Skeletal muscle satellite cell (primary cell): ENCODE data around the gene PPP1R14C.
"Not testable (repeated sequence)": the region's sequence is repeated elsewhere in the genome, so short reads cannot be mapped to it uniquely, and the experiment has no call there.

Source experiments
- H3K27me3 ChIP-seq: 2 replicates; pipeline ENCODE4 v1.7.0; 2013; ENCODE audit warnings: low read length; ENCODE audit not compliant: control insufficient read depth, insufficient read depth
- H3K36me3 ChIP-seq: 2 replicates; pipeline ENCODE4 v1.7.0; 2013; ENCODE audit warnings: mild to moderate bottlenecking, control low read depth, low read length; ENCODE audit not compliant: insufficient read depth
- H3K4me1 ChIP-seq: 2 replicates; pipeline ENCODE4 v1.7.0; 2013; ENCODE audit warnings: low read length; ENCODE audit not compliant: control insufficient read depth, insufficient read depth
- H3K4me2 ChIP-seq: 2 replicates; pipeline ENCODE4 v1.7.0; 2013; ENCODE audit warnings: mild to moderate bottlenecking, low read length
- H3K4me3 ChIP-seq: 2 replicates; pipeline ENCODE4 v1.7.0; 2013; ENCODE audit warnings: low read length
- H3K9ac ChIP-seq: 2 replicates; pipeline ENCODE4 v1.7.0; 2013; ENCODE audit warnings: mild to moderate bottlenecking, low read depth, low read length, moderate library complexity
- H3K9me3 ChIP-seq: replicated peaks from 2 replicates; pipeline ENCODE4 v1.7.0; 2013; ENCODE audit warnings: mild to moderate bottlenecking, control low read depth, low read length

The PPP1R14C gene

DNA sequence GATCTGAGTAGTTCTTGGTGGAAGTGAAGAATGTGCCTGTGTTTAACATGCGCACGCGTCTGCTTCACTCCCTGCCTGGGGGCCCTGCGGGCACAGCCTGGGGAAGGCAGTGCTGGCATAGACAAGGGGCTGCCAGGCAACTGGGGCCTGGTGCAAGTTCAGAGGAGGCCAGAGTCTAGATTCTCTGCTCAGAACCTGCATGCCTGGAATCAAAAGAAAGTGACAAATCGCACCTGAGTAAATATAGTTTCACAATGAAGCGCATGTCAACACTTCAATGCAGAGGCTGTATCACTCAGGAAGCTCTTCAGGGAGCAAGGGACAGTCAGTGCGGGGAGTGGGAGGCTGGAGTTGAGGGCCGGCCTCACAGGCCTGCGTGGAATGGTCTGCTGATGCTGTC, 24.2 kb upstream of the PPP1R14C start:
- H3K4me2 ChIP-seq = no peak overlapping the region

DNA sequence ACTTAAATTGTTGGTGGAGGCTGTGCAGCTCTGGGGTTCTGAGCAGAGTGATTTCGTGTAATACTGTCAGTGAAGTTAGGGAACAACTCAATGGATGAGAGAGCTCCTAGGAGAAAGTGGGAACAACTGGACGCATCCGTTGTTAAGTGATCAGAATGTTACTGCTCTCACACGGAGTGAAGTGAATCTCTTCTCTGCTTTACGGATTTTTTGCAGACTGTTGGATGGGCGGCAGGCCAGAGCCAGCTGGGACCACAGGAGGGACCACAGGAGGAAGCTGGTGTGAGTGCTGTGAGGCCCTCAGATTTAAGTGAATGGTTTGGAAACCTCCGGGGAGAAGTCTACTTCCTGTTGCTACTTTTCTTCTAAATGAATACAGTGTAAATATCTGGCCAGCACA, 23.7 kb upstream of the PPP1R14C start:
- H3K9ac ChIP-seq = no peak overlapping the region
- no peaks in the 10 kb centered on the region for H3K9me3 ChIP-seq
- H3K27me3 ChIP-seq = no peaks in the 10 kb centered on the region
- no peaks in the 10 kb centered on the region for H3K4me1 ChIP-seq
- no peak overlapping the region for H3K4me3 ChIP-seq
- H3K4me2 ChIP-seq = no peak overlapping the region
- no peaks in the 10 kb centered on the region for H3K36me3 ChIP-seq

More for the DNA sequence above, 24.2 kb upstream of the PPP1R14C start:
- H3K9me3 ChIP-seq = no peaks in the 10 kb centered on the region
- H3K9ac ChIP-seq = no peak overlapping the region
- H3K36me3 ChIP-seq = no peaks in the 10 kb centered on the region
- no peak overlapping the region for H3K4me3 ChIP-seq
- H3K4me1 ChIP-seq = no peaks in the 10 kb centered on the region
- H3K27me3 ChIP-seq = no peaks in the 10 kb centered on the region

DNA sequence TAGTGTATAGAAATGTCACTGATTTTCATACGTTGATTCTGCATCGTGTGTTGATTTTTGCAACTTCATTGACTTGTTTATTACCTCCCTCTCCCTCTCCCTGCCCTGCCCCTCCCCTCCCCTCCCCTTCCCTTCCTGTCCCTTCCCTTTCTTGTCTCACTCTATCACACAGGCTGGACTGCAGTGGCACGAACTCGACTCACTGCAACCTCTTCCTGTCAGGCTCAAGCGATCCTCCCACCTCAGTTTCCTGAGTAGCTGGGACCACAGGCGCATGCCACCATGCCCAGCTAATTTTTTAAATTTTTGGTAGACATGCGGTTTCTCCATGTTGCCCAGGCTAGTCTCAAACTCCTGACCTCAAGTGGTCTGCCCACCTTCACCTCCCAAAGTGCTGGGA, 19.2 kb upstream of the PPP1R14C start:
- Histone ChIP-seq H3K4me1 (no peaks in the 10 kb centered on the region), H3K27me3 (peaks cover 19% of the 10 kb centered on the region), H3K4me3 (no peak overlapping the region), H3K4me2 (no peak overlapping the region), H3K9me3 (no peaks in the 10 kb centered on the region), H3K36me3 (no peaks in the 10 kb centered on the region), H3K9ac (no peak overlapping the region)

DNA sequence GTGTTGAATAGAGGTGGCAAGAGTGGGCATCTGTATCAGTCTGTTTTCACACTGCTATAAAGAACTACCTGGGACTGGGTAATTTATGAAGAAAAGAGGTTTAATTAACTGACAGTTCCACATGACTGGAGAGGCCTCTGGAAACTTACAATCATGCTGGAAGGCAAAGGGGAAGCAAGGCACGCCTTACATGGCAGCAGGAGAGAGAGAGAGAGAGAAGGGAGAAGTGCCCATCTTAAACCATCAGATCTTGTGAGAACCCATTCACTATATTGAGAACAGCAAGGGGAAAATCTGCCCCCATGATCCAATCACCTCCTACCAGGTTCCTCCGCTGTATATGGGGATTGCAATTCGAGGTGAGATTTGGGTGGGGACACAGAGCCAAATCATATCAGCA, 18.6 kb upstream of the PPP1R14C start:
- no peak overlapping the region for H3K9ac ChIP-seq
- no peaks in the 10 kb centered on the region for H3K36me3 ChIP-seq
- H3K4me2 ChIP-seq = no peak overlapping the region

DNA sequence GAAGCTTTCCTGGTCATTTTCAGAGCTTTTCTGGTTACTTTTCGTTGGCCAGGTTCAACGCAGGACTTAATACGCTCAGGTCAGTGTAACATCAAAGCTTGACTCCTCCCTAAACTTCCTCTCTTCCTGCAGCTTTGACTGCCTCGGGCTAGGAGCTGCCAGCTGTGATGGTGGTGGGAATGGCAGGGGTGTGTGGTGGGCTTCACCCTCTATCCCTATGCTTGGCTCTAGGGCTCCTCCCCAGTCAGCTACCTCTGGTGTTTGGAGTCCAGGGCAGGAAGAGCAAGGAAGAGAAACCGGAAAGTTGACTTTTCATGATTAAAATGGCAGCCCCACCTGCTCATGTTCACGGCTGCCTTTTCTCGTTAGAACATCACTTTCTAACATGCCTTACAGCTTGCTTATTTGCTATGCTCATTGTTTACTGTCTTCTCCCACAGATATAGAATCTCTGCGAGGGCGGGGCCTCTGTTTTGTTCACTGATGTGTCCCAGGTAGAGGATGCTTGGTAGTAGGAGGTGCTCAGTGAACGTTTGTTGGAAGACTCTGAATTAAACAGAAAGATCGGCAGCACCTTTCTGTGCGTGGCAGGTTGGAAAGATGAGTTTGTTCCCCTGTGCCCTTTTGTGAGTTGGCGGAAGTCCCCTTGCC, 16.1 kb upstream of the PPP1R14C start:
- Histone ChIP-seq H3K4me2 (no peak overlapping the region), H3K4me3 (no peak overlapping the region), H3K36me3 (no peaks in the 10 kb centered on the region), H3K27me3 (peaks cover 29% of the 10 kb centered on the region), H3K9ac (no peak overlapping the region), H3K9me3 (no peaks in the 10 kb centered on the region), H3K4me1 (no peaks in the 10 kb centered on the region)

More for the DNA sequence above, 18.6 kb upstream of the PPP1R14C start:
- H3K9me3 ChIP-seq = no peaks in the 10 kb centered on the region
- H3K27me3 ChIP-seq = peaks cover 20% of the 10 kb centered on the region
- no peaks in the 10 kb centered on the region for H3K4me1 ChIP-seq
- no peak overlapping the region for H3K4me3 ChIP-seq

DNA sequence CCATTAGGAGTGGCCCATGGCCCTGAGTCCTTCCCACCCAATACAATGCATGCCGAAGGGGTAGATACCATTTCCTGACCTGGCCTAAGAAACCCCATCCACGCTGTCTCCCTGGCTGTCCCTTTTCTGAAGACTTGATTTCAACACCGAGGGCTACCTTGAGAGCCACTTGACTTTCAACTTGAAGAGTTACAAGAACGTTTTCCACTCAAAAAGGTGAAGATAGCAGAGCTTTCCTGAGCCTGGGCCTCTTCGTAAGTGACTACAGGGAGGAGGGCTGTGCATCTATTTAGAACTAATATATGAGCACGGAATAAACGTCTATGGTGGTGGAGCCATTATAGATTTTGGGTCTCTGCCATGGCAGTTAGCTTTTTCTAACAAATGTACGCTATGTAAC, 14.4 kb upstream of the PPP1R14C start:
- H3K36me3 ChIP-seq = no peaks in the 10 kb centered on the region
- H3K9ac ChIP-seq = no peak overlapping the region
- H3K27me3 ChIP-seq = peaks cover 29% of the 10 kb centered on the region
- H3K4me2 ChIP-seq = no peak overlapping the region
- no peaks in the 10 kb centered on the region for H3K9me3 ChIP-seq
- H3K4me3 ChIP-seq = no peak overlapping the region
- no peaks in the 10 kb centered on the region for H3K4me1 ChIP-seq

DNA sequence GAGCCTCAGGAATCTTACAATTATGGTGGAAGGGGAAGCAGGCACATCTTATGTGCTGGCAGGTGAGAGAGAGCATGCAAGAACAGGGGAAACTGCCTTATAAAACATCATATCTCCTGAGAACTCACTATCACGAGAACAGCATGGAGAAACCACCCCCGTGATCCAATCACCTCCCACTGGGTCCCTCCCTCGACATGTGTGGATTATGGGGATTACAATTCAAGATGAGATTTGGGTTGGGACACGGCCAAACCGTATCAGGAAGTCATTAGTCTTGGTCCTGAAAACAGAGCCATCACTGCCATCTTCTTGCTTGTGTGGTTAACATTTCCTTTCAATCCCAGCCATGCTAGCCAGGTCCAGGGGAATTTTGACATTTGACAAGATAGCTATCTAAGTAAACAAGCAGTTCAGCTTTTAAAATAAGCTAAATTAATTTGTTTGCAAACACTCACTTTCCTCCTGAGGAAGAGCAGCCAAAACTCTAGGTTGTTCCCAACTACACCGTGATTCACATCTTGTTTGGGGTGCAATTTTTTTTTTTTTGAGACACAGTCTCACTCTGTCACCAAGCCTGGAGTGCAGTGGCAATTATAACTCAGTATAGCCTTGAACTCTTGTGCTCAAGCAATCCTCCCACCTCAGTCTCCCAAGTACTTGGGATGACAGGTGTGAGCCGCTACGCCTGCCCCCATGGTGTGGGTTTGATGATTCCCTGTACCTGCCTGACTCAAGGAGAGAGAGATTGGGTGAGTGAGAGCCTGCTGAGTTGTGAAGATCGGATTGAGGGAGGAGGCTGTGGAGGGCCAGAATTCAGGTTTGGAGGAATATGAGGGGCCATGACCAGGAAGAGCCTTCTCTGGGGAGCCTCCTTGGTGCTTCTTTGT, 13.0 kb upstream of the PPP1R14C start:
- Histone ChIP-seq H3K9me3 (no peaks in the 10 kb centered on the region), H3K4me2 (no peak overlapping the region), H3K27me3 (peaks cover 25% of the 10 kb centered on the region), H3K9ac (no peak overlapping the region), H3K4me3 (no peak overlapping the region), H3K36me3 (no peaks in the 10 kb centered on the region), H3K4me1 (no peaks in the 10 kb centered on the region)

DNA sequence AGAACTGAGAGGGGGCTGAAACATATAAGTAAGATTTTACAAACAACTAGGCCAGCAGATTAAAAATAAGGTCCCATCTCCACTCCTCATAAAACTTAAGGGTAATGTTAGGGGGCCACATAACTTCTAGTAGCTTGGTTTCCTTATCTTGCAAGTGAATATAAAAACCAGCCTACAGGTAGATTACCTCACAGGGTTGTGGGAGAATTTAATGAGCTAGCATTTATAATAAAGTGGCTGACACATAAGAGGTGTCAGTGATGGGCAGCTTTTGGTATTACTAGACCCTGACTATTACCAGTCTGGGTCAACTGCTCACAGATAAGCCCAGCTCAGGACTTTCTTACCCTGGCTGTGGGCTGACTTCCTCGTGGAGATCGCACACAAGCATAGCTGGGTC, 9.2 kb upstream of the PPP1R14C start:
- Histone ChIP-seq H3K4me2 (no peak overlapping the region), H3K9me3 (no peaks in the 10 kb centered on the region), H3K27me3 (peaks cover 9% of the 10 kb centered on the region), H3K36me3 (no peaks in the 10 kb centered on the region), H3K4me3 (no peak overlapping the region), H3K4me1 (no peaks in the 10 kb centered on the region), H3K9ac (no peak overlapping the region)

DNA sequence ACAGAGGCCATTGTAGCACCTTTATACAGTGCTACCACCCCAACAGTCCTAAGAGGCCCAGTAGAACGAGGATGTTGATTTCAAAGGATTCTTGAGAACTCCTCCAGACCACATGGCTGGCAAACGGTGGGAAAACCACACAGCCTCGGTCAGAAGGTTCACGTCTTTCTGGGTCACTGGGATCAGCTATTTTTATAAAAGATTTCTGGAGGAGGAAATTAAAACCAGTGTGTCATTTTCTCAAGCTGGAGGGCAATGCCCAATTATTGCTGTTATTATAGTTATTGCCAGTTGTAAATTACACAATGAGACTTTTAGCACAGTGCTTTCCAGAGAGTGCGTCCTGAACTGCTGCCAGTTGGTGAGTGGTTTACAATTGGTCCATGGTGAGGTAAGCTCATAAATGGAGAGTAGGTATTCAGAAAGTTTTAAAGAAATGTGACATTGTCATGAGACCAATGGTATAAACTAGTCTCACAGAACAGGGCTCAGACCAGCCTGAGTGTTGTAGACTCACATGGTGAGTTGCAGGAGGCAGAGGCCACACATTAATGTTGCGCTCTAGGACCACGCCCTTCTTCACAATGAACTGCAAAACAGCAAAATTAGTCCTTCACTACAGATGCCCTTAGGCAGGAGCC, 8.4 kb upstream of the PPP1R14C start:
- peaks cover 9% of the 10 kb centered on the region for H3K27me3 ChIP-seq
- no peak overlapping the region for H3K4me2 ChIP-seq
- H3K9ac ChIP-seq = no peak overlapping the region
- no peaks in the 10 kb centered on the region for H3K4me1 ChIP-seq
- H3K36me3 ChIP-seq = no peaks in the 10 kb centered on the region
- no peaks in the 10 kb centered on the region for H3K9me3 ChIP-seq
- H3K4me3 ChIP-seq = no peak overlapping the region

DNA sequence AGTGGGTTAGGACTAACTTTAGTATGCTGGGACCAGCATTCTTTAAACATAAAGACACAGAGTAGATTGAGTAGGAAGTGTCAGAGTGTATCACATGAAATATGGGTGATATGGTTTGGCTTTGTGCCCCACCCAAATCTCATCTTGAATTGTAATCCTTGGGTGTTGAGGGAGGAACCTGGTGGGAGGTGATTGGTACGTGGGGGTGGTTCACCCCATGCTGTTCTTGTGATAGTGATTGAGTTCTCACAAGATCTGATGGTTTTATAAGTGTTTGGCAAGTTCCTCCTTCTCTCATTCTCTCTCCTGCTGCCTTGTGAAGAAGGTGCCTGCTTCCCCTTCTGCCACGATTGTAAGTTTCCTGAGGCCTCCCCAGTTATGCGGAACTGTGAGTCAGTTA, 5.1 kb upstream of the PPP1R14C start:
- H3K9me3 ChIP-seq, H3K4me3 ChIP-seq, H3K36me3 ChIP-seq, H3K4me1 ChIP-seq, H3K9ac ChIP-seq, H3K4me2 ChIP-seq: not testable (repeated sequence)
- H3K27me3 ChIP-seq = peaks cover 29% of the 10 kb centered on the region

DNA sequence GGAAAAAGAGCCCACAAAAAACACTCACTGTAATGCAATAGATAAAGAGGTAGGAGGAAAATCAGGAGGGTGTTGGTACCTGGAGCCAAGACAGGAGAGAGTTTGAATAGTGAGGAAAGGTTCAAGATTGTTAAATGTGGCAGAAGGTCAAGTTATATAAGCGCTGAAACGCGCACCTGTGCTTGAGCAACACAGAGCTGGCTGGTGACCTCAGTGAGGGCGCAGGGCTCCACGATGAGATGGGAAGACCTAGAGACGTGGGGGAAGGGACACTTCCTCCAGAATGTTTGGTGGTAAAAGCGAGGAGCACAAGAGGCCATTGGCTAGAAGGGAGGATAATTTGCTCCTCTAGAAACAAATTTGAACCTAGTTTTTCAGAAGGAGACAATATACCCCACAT, 4.2 kb upstream of the PPP1R14C start:
- H3K4me2 ChIP-seq = no peak overlapping the region
- no peaks in the 10 kb centered on the region for H3K9me3 ChIP-seq
- H3K36me3 ChIP-seq = no peaks in the 10 kb centered on the region
- H3K27me3 ChIP-seq = peaks cover 34% of the 10 kb centered on the region
- no peak overlapping the region for H3K4me3 ChIP-seq
- H3K9ac ChIP-seq = no peak overlapping the region
- H3K4me1 ChIP-seq = peaks cover 10% of the 10 kb centered on the region
